Measurements from ENCODE around the gene ALDH1L1. TPM values are rescaled to one million over a fixed set of nuclear protein-coding genes. Genes with fewer than 3 reads are reported as not detected.

The ALDH1L1 gene
- total and polyA plus RNA-seq, 9 of the 15 experiments (the other 6 are each of a cell fraction or from before 2014, with no cell fraction given) = 0.06 to 1.9 (median 0.57) TPM; not detected in 1

DNA sequence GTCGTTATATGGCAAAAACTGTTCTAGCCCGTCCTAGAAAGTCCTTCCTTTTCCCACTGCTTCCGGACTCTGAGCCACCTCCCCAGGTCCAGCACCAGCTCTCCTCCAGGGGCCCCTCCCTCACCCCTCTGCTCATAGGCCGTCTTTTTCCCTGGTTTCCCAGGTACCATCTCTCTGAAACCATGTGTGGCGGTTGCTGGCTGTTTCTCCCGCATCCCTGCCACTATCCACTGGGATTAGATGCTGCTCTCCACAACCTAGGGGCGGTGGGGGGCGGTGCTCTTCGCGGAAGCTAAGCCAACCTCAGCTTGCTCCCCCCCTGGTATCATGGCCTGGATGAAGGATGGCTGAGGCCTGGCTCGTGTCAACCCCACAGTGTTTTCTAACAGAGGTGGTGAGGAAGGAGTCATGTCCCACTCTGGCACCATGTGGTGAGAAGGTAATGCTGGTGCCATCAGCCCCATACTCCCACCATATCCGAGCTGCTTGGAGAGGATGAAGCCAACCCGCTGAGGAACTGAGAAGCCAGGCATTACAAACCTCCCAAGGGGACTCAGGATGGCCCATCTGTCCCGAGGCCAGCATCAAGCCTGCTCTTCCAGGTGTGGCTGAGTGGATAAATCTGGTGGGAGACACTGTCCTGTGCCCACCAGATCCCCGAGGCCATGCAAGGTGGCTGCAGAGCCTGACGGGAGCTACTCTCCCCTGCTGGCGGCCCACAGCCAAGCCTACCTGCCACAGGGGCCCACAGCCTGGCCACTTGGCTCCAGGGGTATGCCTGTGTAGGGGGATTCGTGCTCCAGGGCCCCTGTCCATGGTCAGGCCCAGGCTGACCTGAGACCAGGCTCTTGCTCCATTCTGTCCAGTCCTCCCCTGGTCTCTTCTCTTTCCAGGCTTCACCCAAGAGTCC is 68.6 kb downstream of the ALDH1L1 start:
- 0 out of 2 replicates have a peak, but pooled peaks cover 3% of the 10 kb centered on the region for H4K20me1 ChIP-seq (replicated peaks; ENCODE audit: control insufficient read depth, insufficient read depth, low read length)
- no peak overlapping the region for H3K9ac ChIP-seq (ENCODE audit: insufficient read depth in 1 of 2, low read depth in 2 of 2, low read length in 2 of 2)
- WGBS (ENCODE audit: insufficient coverage, low coverage, missing lambda C conversion rate) = 3% methylated on average over 12 of the region's 18 CpGs
- DNase-seq (ENCODE audit: extremely low read depth in 1 of 4, low spot score in 3 of 4) = no peak
- TF ChIP-seq KLF13 (tag; IDR thresholded peaks at IDR 0.05; ENCODE audit: borderline replicate concordance, low read depth) (no peak), ZNF695 (CRISPR knock-in tag; IDR thresholded peaks at IDR 0.05) (no peak), HNRNPK (IDR thresholded peaks at IDR 0.05; ENCODE audit: low read depth, low read length, poor library complexity, severe bottlenecking) (no peak), NR3C1 (CRISPR knock-in tag; IDR thresholded peaks at IDR 0.05) (no peak), HDAC6 (IDR thresholded peaks at IDR 0.05; ENCODE audit: low read depth, low read length) (no peak), CBFB (CRISPR knock-in tag; IDR thresholded peaks at IDR 0.05) (no peak), E2F3 (CRISPR knock-in tag; IDR thresholded peaks at IDR 0.05) (no peak), PCBP2 (IDR thresholded peaks at IDR 0.05; ENCODE audit: low read depth, low read length, poor library complexity, severe bottlenecking) (no peak), TCF7 (IDR thresholded peaks at IDR 0.05; ENCODE audit: borderline replicate concordance) (no peak), LARP7 (IDR thresholded peaks at IDR 0.05) (no peak), DDX20 (tag; IDR thresholded peaks at IDR 0.05; ENCODE audit: low read depth) (no peak), HCFC1 (IDR thresholded peaks at IDR 0.05; ENCODE audit: low read depth, low read length) (no peak), ASH1L (IDR thresholded peaks at IDR 0.05; ENCODE audit: borderline replicate concordance, low read depth, partially characterized antibody) (no peak), TFAM (CRISPR knock-in tag; conservative IDR thresholded peaks at IDR 0.05) (no peak), ZNF316 (IDR thresholded peaks at IDR 0.05) (no peak), ETV6 (IDR thresholded peaks at IDR 0.05; ENCODE audit: borderline replicate concordance in 1 of 2, low read depth in 2 of 2, low read length in 1 of 2) (no peak), ETV6 (CRISPR knock-in tag; IDR thresholded peaks at IDR 0.05; ENCODE audit: borderline replicate concordance) (no peak), TAF9B (IDR thresholded peaks at IDR 0.05; ENCODE audit: partially characterized antibody) (no peak)
- H3K9me1 ChIP-seq (ENCODE audit: control insufficient read depth, insufficient read depth, low read length) = no peaks in the 10 kb centered on the region
- CTCF ChIA-PET (ENCODE audit: low intra/inter-chr PET ratio) = no interaction called here
- no peaks in the 10 kb centered on the region for H3K79me2 ChIP-seq (ENCODE audit: control insufficient read depth, insufficient read depth, low read length)
- in situ Hi-C loops (cut with MboI) = no loop called here
- no peak for FAIRE-seq
- BruUV-seq (replicated peaks) = no TSS peak
- no peaks in the 10 kb centered on the region for H3K9me3 ChIP-seq (replicated peaks; ENCODE audit: control insufficient read depth, insufficient read depth, low read depth, low read length)
- H3K4me1 ChIP-seq (replicated peaks in 1 of 2; ENCODE audit: control insufficient read depth in 2 of 2, insufficient read depth in 2 of 2, low read length in 2 of 2) = no peaks in the 10 kb centered on the region
- ATAC-seq = no peak
- POLR2A ChIA-PET = interaction anchor here (1.5 kb wide), 1 partner anchor 10 kb away, joined by 3 read pairs; no protein-coding TSS in a partner anchor
- intact Hi-C loops (cut with micrococcal nuclease) = no loop called here
- peaks cover 0 to 52% of the 10 kb centered on the region in 2 experiments; a peak in 2 of 5 replicates for H3K27me3 ChIP-seq (ENCODE audit: control insufficient read depth in 2 of 2, insufficient read depth in 2 of 2, low read length in 2 of 2)
- no peaks in the 10 kb centered on the region for H3K36me3 ChIP-seq (ENCODE audit: control insufficient read depth, insufficient read depth, low read length)
- H3K4me2 ChIP-seq (ENCODE audit: insufficient read depth, low read length) = no peak overlapping the region
- no peak overlapping the region for H3K4me3 ChIP-seq
- no peak overlapping the region for H2AFZ ChIP-seq (ENCODE audit: low read depth, low read length)
- H3K27ac ChIP-seq (ENCODE audit: extremely low read depth, low read depth, low read length) = no peak overlapping the region
